Measurements from ENCODE around the gene CACNA1E.

Gene CACNA1E

DNA sequence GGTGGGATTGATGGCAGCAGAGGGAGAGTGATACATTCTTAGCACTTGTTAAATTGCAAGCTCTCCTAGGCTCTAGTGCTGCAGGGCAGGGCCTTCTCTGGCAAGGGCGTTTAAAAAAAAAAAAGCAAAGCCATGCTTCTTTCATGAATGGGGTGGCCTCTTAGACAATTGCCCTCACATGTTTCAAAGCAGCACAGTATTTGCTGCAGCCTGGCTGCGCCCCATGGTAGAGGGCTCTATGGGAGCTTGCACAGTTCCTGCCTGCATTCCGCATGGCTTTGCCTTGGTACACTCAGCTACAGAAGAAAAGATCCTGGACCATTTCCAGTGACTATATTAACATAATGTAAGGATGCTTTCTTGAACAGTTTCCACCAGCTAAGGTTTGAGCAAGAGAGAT, 311.0 kb downstream of the CACNA1E start:
- H3K27ac ChIP-seq, result no peak overlapping the region
- TF ChIP-seq, protein P1, sequence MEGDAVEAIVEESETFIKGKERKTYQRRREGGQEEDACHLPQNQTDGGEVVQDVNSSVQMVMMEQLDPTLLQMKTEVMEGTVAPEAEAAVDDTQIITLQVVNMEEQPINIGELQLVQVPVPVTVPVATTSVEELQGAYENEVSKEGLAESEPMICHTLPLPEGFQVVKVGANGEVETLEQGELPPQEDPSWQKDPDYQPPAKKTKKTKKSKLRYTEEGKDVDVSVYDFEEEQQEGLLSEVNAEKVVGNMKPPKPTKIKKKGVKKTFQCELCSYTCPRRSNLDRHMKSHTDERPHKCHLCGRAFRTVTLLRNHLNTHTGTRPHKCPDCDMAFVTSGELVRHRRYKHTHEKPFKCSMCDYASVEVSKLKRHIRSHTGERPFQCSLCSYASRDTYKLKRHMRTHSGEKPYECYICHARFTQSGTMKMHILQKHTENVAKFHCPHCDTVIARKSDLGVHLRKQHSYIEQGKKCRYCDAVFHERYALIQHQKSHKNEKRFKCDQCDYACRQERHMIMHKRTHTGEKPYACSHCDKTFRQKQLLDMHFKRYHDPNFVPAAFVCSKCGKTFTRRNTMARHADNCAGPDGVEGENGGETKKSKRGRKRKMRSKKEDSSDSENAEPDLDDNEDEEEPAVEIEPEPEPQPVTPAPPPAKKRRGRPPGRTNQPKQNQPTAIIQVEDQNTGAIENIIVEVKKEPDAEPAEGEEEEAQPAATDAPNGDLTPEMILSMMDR (conservative IDR thresholded peaks at IDR 0.05), result no peak
- TF ChIP-seq ZFX (IDR thresholded peaks at IDR 0.05), result no peak

DNA sequence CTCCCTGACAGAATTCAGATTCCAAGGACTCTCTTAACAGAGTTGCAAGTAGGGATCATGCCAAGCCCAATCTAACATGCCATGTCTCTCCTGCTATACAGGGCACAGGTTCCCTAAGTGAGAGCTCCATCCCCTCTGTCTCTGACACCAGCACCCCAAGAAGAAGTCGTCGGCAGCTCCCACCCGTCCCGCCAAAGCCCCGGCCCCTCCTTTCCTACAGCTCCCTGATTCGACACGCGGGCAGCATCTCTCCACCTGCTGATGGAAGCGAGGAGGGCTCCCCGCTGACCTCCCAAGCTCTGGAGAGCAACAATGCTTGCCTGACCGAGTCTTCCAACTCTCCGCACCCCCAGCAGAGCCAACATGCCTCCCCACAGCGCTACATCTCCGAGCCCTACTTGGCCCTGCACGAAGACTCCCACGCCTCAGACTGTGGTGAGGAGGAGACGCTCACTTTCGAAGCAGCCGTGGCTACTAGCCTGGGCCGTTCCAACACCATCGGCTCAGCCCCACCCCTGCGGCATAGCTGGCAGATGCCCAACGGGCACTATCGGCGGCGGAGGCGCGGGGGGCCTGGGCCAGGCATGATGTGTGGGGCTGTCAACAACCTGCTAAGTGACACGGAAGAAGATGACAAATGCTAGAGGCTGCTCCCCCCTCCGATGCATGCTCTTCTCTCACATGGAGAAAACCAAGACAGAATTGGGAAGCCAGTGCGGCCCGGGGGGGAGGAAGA, 315.0 kb downstream of the CACNA1E start:
- TF ChIP-seq, protein P1 (conservative IDR thresholded peaks at IDR 0.05), result no peak
- no peak for TF ChIP-seq ZFX (IDR thresholded peaks at IDR 0.05)
- no peak overlapping the region for H3K27ac ChIP-seq

DNA sequence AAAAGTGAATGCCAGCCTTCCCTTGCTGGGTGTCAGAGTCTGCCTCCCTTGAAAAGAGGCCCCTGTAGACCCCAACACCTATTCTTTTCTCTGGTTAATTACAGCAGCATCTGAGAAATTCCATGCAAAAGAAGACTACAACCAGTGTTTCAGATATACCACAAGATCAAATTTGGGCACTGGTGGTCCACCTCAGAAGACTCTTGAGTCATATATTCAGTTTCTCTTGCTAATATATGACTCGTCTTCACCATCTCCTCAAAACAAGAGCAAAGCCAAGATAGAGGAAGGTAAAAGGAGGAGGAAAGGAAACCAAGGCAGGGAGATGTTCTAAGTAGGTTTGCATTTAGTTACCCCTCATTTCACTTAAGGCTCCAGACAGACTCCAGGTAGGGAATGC, 318.3 kb downstream of the CACNA1E start:
- no peak for TF ChIP-seq ZFX (IDR thresholded peaks at IDR 0.05)
- TF ChIP-seq, protein P1 (conservative IDR thresholded peaks at IDR 0.05), result no peak
- H3K27ac ChIP-seq, result no peak overlapping the region

DNA sequence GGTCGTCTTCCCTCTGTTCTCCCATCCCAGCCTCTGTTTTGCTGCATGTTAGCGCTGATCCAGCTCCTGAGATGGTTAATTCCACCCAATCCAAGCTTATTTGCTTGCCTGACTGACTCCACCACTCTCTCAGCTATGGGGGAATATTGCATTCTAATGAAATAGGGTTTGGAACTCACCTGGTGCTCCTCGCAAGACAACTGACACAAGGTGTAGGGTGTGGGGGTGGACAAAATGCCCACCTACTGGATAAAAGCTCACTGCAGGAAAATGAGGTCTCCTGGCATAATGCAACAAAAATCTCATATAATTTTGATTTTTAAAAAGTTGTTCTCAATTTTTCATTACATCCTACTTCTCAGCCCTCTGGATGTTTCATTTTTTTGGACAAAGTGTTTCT, 319.1 kb downstream of the CACNA1E start:
- no peak for TF ChIP-seq ZFX (IDR thresholded peaks at IDR 0.05)
- TF ChIP-seq, protein P1 (conservative IDR thresholded peaks at IDR 0.05), result no peak
- H3K27ac ChIP-seq, result no peak overlapping the region

DNA sequence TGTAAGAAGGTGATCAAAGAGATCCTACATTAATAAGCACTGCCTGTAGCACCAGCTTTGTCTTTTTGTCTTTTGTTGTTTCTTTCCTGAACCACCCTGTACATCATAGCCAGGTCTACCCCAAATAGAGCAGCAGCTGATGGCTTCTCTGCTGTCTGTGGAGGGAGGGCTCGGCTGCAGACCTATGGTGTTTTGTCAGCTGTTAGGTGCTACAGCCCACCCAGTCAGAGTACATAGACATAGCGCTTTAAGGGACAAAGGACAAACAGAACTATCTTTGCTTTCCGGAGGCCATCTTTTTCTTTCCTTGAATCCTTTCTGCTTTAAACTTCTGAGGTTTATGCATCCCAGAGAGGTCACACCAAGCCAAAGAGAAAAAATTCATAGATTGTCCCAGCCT, 320.1 kb downstream of the CACNA1E start:
- TF ChIP-seq ZFX (IDR thresholded peaks at IDR 0.05), result no peak
- TF ChIP-seq, protein P1 (conservative IDR thresholded peaks at IDR 0.05), result no peak

DNA sequence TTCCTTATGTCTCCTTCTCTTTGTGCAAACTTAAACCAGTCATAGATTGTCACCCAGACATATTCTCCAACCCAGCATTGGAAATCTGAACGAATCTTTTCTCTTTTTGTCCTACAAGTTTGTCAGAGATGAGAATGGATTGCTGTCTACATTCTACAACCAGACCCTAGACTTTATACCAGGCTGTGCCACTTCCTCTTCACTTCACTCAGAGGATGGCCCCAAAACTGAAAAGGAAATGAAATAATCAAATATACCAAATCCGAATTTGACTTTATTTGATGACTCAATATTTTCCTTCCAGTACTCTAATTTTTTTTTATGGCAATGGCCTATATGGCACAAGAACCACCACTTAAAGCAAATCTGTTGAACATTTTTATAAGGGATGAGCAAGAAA, 321.7 kb downstream of the CACNA1E start:
- no peak overlapping the region for H3K27ac ChIP-seq
- TF ChIP-seq, protein P1 (conservative IDR thresholded peaks at IDR 0.05), result no peak
- no peak for TF ChIP-seq ZFX (IDR thresholded peaks at IDR 0.05)

More for the DNA sequence above, 320.1 kb downstream of the CACNA1E start:
- H3K27ac ChIP-seq, result no peak overlapping the region

DNA sequence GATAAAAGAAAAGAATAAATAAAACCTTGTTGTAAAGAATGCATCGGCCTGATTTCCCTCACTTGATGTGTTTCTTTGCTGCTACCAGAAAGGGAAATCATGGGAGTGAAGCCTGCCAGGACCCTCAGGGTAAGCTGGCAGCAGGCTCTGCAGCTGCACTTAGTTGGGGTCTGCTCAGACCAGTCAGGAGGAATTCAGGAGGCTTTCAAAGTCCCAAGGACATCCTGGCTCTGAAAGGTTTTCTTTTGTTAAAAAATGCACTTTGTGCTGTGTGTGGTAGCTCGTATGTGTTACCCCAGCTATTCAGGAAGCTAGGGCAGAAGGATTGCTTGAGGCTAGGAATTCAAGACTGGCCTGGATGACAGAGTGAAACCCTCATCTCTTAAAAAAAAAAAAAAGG, 323.4 kb downstream of the CACNA1E start:
- TF ChIP-seq ZFX (IDR thresholded peaks at IDR 0.05), result no peak
- TF ChIP-seq, protein P1 (conservative IDR thresholded peaks at IDR 0.05), result no peak
- H3K27ac ChIP-seq, result no peak overlapping the region
